Tibial artery (tissue), 4 donors: ENCODE measurements around the gene ENAH.

ENCODE experiments used
- DNase-seq, 2 donors: peaks; one replicate each; pipeline ENCODE4 v3.0.0-alpha.2; 2019
- H3K27ac ChIP-seq, 2 donors: fragments of 200-600 bp; sonication (generic) in 1 of 2; 1 replicate in 1 of 2; 2 replicates in 1 of 2; pipeline ENCODE4 v1.5.1; 2018 to 2019; ENCODE audit warnings: mild to moderate bottlenecking in 1 of 2
- H3K27me3 ChIP-seq, 2 donors: fragments of 200-600 bp; sonication (generic) in 1 of 2; one replicate each; pipeline versions ENCODE4 v1.5.1 to v1.6.0; 2016 to 2019
- H3K36me3 ChIP-seq, 3 donors: fragments of 200-600 bp; sonication (generic) in 2 of 3; one replicate each; pipeline ENCODE4 v1.5.1; 2016 to 2019; ENCODE audit warnings: mild to moderate bottlenecking in 2 of 3
- H3K4me1 ChIP-seq, 4 donors: fragments of 200-600 bp; sonication (generic) in 2 of 4; 1 replicate in 3 of 4; 2 replicates in 1 of 4; pipeline ENCODE4 v1.5.1; 2016 to 2019
- H3K4me3 ChIP-seq, 2 donors: fragments of 200-600 bp; sonication (generic) in 1 of 2; 1 replicate in 1 of 2; 2 replicates in 1 of 2; pipeline ENCODE4 v1.5.1; 2018 to 2019; ENCODE audit warnings: mild to moderate bottlenecking in 2 of 2
- H3K9me3 ChIP-seq, 3 donors: fragments of 200-600 bp; sonication (generic) in 1 of 3; one replicate each; pipeline ENCODE4 v1.5.1; 2016 to 2019
- CTCF ChIP-seq, 2 experiments: fragments of 200-600 bp in 1 of 2; fragments of 450-650 bp in 1 of 2; IDR thresholded peaks; one replicate each; pipeline ENCODE4 v1.5.1; 2017 to 2019; ENCODE audit warnings: antibody characterized with exemption in 2 of 2, mild to moderate bottlenecking in 1 of 2, moderate library complexity in 1 of 2
- intact Hi-C: fragments of 100-400 bp; cut with DNase I; formaldehyde crosslinking; loops from one replicate; pipeline ENCODE4 v1.15.0; 2023; ENCODE audit warnings: low total_unique reads

Gene ENAH

GRCh38 chr1:225555821-225556220, 97.1 kb downstream of the ENAH start:
- H3K4me1 ChIP-seq, result peaks cover 0 to 18% (median 2%) of the 10 kb centered on the region in 4 donors
- H3K27me3 ChIP-seq, result no peaks in the 10 kb centered on the region
- no peak overlapping the region for H3K27ac ChIP-seq
- peaks cover 0 to 8% (median 0%) of the 10 kb centered on the region in 3 donors for H3K36me3 ChIP-seq
- no peak overlapping the region for H3K4me3 ChIP-seq
- no peak for TF ChIP-seq CTCF (IDR thresholded peaks at IDR 0.05)
- no peak for DNase-seq
- H3K9me3 ChIP-seq, result peaks cover 0 to 5% (median 0%) of the 10 kb centered on the region in 3 donors
- intact Hi-C loops, result loop anchor here (10.0 kb wide), 1 partner anchor 209 kb away; no protein-coding TSS in a partner anchor

GRCh38 chr1:225554216-225554812, 98.6 kb downstream of the ENAH start:
- no peaks in the 10 kb centered on the region for H3K27me3 ChIP-seq
- H3K9me3 ChIP-seq, result peaks cover 0 to 5% (median 0%) of the 10 kb centered on the region in 3 donors
- no peak overlapping the region for H3K4me3 ChIP-seq
- TF ChIP-seq CTCF (IDR thresholded peaks at IDR 0.05), result peak; percentile 57 to 62
- no peak overlapping the region for H3K27ac ChIP-seq
- H3K36me3 ChIP-seq, result peaks cover 0 to 8% (median 0%) of the 10 kb centered on the region in 3 donors
- peaks cover 0 to 33% (median 3%) of the 10 kb centered on the region in 4 donors for H3K4me1 ChIP-seq
- DNase-seq, result no peak
- intact Hi-C loops, result loop anchor here (10.0 kb wide), 1 partner anchor 210 kb away; no protein-coding TSS in a partner anchor

DNA sequence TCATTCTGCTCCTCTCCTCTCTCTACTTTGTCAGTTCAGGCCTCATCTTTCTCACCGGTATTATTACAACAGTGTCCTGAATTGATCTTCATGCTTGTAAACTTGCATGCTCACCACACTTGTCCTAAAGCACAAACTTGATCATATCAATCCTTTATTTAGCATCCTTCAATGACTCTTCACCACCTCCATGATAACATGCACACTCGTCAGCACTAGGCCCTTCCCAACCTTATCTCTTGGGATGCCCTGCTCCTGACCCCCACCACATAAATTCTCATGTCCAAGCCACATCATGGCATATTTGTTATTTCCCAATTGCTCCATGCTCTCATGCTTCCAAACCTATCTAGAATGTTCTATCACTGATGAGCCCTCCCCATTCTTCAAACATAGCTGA, 103.1 kb downstream of the ENAH start:
- TF ChIP-seq CTCF (IDR thresholded peaks at IDR 0.05), result no peak
- no peaks in the 10 kb centered on the region for H3K36me3 ChIP-seq
- no peaks in the 10 kb centered on the region for H3K27me3 ChIP-seq
- H3K9me3 ChIP-seq, result no peaks in the 10 kb centered on the region
- H3K27ac ChIP-seq, result peak overlapping the region in 1 of 2 donors; percentile 25
- no peak overlapping the region for H3K4me3 ChIP-seq
- intact Hi-C loops, result loop anchor here (10.0 kb wide), 1 partner anchor 215 kb away; no protein-coding TSS in a partner anchor
- H3K4me1 ChIP-seq, result peaks cover 0 to 64% (median 11%) of the 10 kb centered on the region in 4 donors
- DNase-seq, result no peak

DNA sequence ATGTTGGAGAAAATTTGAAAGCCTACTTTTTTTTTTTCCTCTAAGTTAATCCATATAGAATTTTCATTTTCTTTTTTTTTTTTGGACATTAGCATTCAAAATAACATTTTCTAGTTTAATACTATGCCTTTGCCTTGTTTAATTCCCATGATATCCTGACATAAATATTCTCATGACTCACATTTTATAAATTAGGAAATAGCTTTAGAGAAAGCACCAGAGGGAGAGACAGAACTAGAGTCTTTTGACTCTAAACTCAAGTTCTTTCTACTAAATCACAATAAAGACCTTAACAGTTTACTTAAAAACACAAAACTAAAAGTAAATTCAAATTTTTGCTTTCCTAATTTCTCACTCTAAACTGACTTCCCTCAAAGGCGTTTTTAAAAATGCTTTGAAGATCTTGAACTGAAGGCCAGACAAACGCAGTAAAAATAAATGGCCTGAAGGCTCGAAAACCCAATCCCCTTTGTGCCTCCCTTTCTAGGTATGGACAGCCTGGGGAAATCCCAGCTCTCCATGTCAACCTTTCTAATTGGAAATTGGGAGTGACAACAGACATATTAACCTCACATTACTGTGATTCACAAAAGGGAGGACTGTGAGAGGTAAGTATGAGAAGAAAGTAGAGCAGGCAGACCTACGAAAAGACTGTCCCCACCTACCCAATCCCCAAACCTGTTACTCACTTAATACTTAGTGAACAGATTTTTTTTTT, 104.6 kb downstream of the ENAH start:
- peaks cover 0 to 73% (median 13%) of the 10 kb centered on the region in 4 donors for H3K4me1 ChIP-seq
- no peak for TF ChIP-seq CTCF (IDR thresholded peaks at IDR 0.05)
- H3K27ac ChIP-seq, result peak overlapping the region in 1 of 2 donors; percentile 17
- DNase-seq, result no peak
- H3K9me3 ChIP-seq, result no peaks in the 10 kb centered on the region
- H3K27me3 ChIP-seq, result no peaks in the 10 kb centered on the region
- intact Hi-C loops, result no loop called here
- H3K36me3 ChIP-seq, result no peaks in the 10 kb centered on the region
- H3K4me3 ChIP-seq, result no peak overlapping the region

DNA sequence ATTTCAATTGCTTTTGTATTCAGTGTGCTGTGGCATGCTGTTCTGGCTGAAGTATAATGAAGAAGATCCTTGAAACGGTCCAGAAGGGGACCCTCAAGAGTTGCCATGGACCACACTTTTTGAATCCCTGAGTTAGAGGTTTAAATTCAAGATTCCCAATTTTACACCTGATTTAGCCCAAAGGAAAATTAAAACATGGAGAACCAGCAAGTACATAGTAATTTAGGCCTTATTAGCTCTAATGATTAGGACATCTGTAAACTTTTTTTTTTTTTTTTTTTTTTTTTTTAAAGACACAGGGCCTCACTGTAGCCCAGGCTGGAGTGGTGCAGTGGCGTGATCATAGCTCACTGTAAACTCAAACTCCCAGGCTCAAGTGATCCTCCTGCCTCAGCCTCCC, 107.3 kb downstream of the ENAH start:
- Histone ChIP-seq H3K27ac (no peak overlapping the region), H3K9me3 (no peaks in the 10 kb centered on the region), H3K36me3 (no peaks in the 10 kb centered on the region), H3K4me1 (peaks cover 0 to 77% (median 10%) of the 10 kb centered on the region in 4 donors), H3K27me3 (no peaks in the 10 kb centered on the region), H3K4me3 (no peak overlapping the region)
- intact Hi-C loops, result no loop called here
- no peak for DNase-seq
- TF ChIP-seq CTCF (IDR thresholded peaks at IDR 0.05), result no peak
